Inferior parietal cortex (tissue), 1 donor: ENCODE results near the gene SLIT1.
A peak's percentile ranks its signal among the peaks of the same experiment; 100 is the strongest.

Experiments used
- DNase-seq: peaks from one replicate; pipeline ENCODE4 v3.0.0-alpha.2; 2016; ENCODE audit errors: extremely low spot score

The SLIT1 gene

GRCh38 chr10:97065128-97065527 is 120.6 kb downstream of the SLIT1 start:
- DNase-seq, result no peak

DNA sequence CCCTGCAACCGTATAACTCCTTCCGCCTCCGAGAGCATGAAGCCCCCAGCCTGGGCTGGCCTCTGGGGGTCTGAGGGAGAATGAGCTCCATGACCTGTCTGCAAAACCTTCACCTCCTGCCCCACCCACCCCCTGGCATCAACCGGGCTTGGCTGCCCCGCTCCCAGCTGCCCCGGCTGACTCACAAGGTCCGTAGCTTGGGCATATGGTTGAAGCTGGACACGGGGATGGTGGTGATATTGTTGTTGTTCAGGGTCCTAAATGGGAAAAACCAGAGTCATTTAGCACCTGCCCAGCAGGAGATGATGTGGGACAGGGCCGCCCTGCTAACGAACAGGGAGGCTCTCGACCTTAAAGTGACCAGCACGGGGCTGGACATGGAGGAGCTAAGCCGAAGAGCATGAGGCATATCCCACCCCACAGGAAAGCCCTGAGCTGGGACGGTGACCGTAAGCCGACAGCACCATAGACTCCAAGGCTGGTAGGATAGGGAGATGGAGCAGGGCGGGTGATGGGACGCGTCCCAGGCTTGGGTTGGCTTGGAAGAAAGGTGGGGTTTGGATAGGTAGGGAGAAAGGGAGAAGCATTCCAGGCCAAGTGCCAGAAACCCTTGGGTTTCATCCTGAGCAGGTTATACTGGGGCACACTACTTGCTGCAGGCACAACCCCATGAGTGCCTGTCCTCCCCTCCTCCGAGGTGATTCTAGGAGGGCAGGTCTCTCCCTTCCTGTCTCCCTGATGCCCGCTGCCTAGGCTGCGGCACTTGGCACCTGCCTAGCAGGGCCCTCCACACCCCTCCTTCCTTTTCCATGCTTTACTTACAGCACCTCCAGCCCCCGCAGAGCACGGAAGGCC is 121.5 kb downstream of the SLIT1 start:
- no peak for DNase-seq

DNA sequence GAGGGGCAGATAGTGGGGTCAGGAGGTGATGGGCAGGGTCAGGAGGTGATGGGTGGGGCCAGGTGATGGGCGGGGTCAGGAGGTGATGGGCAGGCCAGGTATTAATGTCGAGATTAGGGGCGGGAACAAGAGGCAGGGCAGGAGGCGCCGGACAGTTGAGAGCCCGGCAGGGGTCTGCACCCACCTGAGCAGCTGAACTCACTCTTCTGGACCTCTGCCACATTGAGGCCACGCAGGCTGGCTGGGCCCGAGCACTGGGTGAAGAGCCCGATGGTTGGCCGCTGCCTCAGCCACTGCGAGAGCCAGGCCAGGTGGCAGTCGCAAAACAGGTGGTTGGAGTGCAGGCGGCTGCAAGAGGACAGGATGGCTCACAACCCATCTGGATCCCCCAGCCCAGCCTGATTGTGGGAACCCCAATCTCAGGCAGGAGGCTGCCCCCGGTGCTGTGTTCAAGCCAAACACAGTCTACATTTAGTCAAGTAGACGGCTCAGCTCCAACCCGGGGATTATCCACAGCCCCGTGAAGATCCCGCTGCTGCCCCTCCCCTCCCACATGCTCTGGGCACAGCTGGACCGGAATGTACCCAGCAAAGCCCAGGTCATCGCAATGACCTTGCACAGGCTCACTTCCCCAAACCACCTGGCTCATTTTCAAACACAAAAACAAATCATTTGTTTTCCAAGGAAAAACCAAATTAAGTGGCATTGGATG is 122.3 kb downstream of the SLIT1 start:
- DNase-seq, result no peak

GRCh38 chr10:97062456-97062855 is 123.3 kb downstream of the SLIT1 start:
- no peak for DNase-seq

GRCh38 chr10:97062046-97062445 is 123.7 kb downstream of the SLIT1 start:
- DNase-seq, result no peak

DNA sequence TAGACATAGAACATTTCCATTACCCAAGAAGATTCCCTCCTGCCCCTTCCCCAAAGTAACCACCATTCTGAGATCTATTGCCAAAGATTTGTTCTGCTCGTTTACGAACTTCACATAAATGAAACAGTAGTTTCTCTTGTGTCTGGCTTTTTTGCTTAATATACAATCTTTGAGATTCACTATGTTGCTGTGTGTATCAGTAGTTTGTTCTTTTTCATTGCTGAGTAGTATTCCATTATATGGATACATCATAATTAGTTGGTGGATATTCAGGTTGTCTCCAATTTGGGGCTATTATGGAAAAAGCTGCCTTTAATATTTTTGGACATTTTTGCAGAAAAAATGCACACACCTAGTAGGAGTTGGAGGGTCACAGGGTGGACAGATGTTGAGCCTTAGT is 124.3 kb downstream of the SLIT1 start:
- no peak for DNase-seq

- no peak for DNase-seq
Observed at GRCh38 chr10:97060441-97061084, 125.2 kb downstream of the SLIT1 start.

GRCh38 chr10:97059872-97060205 is 125.9 kb downstream of the SLIT1 start:
- no peak for DNase-seq

DNA sequence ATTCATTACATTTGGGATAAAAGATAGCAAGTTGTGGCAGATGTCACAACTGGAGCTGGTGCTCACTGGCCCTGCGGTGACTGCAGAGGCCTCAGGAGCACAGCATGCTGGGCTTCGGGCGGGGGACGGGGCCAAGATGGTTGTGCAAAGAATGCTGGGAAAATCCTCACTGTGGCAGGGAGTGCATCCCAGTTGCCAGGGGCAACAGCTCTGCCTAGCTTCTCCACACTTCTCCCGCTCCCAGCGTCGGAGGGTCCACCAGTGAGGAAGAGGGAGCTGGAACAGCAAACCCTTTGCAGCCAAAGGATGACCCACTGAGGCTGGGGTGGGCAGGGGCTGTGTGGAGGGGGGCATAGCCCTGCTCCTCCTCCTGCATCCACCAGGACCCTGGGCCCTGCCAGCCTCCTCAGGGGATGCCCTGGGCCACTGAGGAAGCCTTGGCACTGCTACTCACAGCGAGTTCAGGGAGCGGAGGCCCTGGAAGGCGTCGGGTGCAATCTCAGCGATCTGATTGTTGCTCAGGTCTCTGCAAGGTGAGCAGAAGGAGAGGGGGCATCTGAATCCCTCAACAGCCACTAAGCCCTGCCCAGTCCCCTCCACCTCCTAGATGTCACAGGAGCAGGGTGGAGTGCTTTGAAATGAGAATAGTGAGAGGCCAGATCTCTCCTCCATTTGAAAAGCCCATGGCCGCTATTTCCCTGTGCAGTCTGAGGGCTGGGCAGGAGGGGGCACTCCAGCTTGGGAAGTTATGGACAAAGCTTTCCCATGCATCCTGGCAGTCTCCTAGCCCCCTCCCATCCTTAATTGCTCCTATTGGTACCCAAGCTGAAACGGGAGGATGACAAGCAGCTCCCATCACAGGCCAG is 126.5 kb downstream of the SLIT1 start:
- peak; percentile 55 for DNase-seq

- DNase-seq, result peak; percentile 39
Observed at GRCh38 chr10:97058521-97058920, 127.2 kb downstream of the SLIT1 start.

DNA sequence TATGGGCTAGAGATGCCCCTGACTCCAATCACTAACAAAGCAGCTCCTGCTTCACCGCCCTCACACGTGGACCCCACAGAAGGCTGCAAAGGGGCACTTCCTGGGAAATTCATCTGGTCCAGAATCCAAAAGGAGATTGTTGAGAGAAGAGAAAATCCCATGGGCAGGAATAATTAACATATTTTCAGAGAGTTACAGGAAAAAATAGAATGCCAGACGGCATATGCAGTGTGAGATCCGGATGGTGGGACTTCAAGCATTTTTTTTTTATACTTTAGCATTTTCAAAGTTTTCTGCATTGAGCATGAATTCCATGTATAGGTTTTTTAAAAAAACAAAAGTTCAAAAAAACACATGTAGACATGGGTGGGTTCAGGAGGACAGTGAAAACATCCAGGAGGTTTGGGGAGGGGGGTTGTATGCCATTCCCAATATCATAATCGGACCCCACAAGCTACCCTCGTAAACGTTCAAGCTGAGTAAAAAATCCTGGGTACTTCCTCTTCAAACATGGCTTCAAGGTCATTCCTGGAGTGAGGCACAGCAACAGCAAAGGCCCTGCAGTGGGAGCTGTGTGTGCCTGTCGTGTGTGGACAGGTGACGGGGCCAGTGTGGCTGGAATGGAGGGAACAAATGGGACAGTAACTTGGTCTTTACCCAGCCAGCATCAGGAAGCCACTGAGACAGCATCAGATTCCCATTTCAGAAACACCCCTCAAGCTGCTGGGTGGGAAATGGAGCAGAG is 128.1 kb downstream of the SLIT1 start:
- no peak for DNase-seq

DNA sequence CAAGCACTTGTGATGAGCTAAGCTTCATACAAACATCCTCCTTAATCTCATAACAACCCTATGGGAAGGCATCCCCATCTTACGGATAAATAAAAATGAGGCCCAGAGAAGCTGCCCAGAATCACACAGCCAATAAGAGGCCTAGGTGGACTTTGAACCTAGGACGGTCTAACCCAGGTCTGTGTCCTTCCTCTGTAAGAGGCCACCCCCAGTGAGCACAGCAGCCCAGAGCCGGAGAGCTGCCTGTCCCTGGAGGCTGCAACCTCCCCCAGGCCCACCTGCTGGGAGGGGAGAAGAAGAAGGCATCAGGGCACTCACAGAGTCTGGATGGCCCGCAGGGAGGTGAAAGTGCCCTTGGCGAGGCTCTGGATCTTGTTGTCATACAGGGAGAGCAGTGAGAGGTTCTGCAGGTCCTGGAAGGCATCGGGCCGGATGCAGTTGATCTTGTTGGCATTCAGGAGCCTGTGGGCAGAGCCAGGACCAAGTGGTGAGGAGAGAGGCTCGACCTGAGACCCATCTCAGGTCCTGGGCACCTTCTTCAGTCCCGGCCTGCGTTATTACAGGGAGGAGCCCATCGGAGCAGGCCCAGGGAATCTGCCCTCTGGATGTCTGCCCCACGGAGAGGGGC is 129.6 kb downstream of the SLIT1 start:
- DNase-seq, result no peak

DNA sequence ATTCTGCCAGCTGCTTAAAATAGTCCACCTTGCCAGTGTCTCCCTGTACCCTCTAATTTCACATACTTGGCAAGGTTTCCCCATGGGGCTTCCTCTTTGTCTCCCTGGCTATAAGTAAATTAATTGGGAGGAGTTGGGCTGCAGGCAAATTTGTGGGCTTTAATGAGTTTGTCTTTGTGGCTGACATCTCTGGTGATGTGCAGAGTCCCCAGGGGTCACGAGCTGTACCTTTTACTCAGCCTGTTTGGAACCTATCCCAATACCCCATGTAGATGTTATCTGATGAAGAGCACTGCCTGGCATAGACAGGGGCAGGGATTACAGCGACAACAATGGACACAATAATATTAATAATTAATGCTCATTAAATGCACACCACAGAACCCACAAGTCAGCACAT is 132.5 kb downstream of the SLIT1 start:
- no peak for DNase-seq

DNA sequence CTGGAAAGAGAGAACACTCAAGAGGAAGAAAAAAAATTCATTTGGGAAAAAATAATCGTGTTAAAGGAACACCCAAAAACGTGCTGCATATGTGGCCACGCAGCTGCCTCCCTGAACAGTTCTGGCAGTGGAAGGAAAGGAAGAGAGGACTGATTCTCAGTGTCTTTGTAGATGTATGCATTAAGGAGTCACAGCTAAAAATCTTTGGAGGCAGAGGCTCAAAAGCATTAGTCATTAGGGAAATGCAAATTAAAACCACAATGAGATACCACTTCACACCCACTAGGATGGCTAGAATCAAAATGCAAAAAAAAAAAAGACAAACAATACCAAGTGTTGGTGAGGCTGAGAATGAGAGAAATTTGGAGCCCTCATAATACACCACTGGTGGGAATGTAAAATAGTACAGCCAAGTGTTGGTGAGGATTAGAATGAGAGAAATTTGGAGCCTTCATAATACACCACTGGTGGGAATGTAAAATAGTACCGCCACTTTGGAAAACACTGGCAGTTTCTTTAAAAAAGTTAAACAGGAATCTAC is 134.7 kb downstream of the SLIT1 start:
- DNase-seq, result no peak

DNA sequence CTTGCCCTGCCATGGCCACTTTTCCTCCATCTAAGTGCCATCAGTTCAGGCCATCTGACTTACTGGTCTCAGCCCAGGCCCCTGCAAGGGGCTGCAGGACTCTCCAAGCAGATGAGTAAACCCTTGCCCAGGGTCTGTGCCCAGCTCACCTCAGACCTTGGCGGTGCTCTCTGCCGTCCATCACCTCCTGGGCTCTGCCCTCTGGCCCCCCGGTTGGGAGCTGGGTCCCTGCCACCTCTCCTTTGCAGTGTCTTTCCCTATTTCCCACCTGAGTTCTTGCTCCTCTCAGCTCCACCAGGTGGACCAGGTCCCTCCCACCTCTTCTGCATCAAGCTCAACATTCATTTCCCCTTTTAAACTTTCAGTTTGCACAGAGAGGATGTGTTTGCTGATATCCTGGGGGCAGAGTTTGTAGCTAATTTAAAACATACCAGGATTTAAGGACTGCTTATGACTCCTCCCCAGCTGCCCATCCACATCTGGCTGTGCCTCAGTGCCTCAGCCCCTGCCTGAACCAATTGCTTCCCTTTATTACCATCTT is 135.5 kb downstream of the SLIT1 start:
- no peak for DNase-seq

GRCh38 chr10:97049670-97050069 is 136.1 kb downstream of the SLIT1 start:
- DNase-seq, result no peak

DNA sequence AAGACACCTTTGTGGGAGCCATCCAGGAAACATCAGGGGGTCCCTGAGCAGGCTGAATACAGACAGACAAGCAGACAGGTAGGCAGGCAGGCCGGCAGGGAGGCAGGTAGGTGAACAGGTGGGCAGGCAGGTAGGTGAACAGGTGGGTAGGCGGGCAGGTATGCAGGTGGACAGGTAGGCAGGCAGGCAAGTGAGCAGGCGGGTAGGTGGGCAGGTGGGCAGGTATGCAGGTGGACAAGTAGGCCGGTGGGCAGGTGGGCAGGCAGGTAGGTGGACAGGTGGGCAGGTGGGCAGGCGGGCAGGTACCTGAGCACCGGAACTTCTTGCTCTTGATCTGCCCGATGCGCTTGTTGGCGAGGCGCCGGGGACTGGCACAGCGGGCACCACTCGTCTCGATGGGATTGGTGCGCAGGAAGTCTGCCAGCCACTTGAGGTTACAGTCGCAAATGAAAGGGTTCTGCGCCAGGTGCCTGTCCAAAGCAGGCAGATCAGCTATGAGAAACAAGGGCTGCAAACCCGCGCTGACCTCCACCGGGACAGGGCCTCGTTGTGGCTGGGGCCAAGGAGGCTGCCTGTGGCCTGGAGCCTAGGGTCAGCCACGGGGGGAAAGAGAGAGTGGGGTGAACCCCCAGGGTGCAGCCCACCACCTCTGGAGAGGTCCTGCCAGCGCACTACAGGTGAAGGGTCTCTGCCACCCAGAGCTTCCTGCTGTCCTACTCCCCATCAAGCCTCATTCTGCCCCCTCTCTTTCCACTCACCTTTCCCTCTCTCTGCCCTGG is 136.9 kb downstream of the SLIT1 start:
- DNase-seq, result no peak

GRCh38 chr10:97047788-97048187 is 138.0 kb downstream of the SLIT1 start:
- DNase-seq, result no peak

GRCh38 chr10:97047083-97047736 is 138.5 kb downstream of the SLIT1 start:
- no peak for DNase-seq
